Colonic mucosa (tissue), 4 donors: ENCODE measurements around the gene TECR. TPM values are rescaled to one million over a fixed set of nuclear protein-coding genes. Genes with fewer than 3 reads are reported as not detected.
A peak's percentile ranks its signal among the peaks of the same experiment; 100 is the strongest.
"Not testable (repeated sequence)": the region's sequence is repeated elsewhere in the genome, so short reads cannot be mapped to it uniquely, and the experiment has no call there.

Experiments used
- DNase-seq: peaks from one replicate; pipeline ENCODE4 v3.0.0-alpha.2; 2020
- H3K27ac ChIP-seq: fragments of 200-600 bp; one replicate; pipeline ENCODE4 v1.8.0; 2021
- H3K27me3 ChIP-seq: fragments of 200-600 bp; one replicate; pipeline ENCODE4 v1.8.0; 2021
- H3K36me3 ChIP-seq: fragments of 200-600 bp; one replicate; pipeline ENCODE4 v1.8.0; 2021
- H3K4me1 ChIP-seq: fragments of 200-600 bp; one replicate; pipeline ENCODE4 v1.8.0; 2021; ENCODE audit warnings: mild to moderate bottlenecking
- H3K4me3 ChIP-seq: fragments of 200-600 bp; one replicate; pipeline ENCODE4 v1.8.0; 2021
- H3K9ac ChIP-seq, 2 donors: one replicate each; pipeline ENCODE4 v1.7.0; 2013; ENCODE audit warnings: control low read depth in 2 of 2, low read depth in 2 of 2, low read length in 2 of 2
- H3K9me3 ChIP-seq: fragments of 200-600 bp; one replicate; pipeline ENCODE4 v1.8.0; 2021
- CTCF ChIP-seq: fragments of 200-600 bp; IDR thresholded peaks from one replicate; pipeline ENCODE4 v1.8.0; 2022; ENCODE audit warnings: antibody characterized with exemption, mild to moderate bottlenecking
- intact Hi-C: fragments of 100-400 bp; cut with DNase I; formaldehyde crosslinking; loops from one replicate; pipeline ENCODE4 v1.14.1; 2022
- total RNA-seq, 2 donors: library from RNA; stranded (reverse); fragmentation: NEBNext Ultra II Directional in 1 of 2; extraction: Animal tissue kit (Norgen Biotek cat#: 25700) in 1 of 2; gene quantifications; one replicate each; pipeline ENCODE4 v1.2.1, GENCODE V29; 2021
- donor health status: healthy.
- donor health status: DM: no; HTN: no; CAD: no.
- donor health status: DM: no; HTN: no; CAD: no.

The TECR gene
- total RNA-seq, 2 donors from 2014 or later, result 136 to 201 TPM

GRCh38 chr19:14503285-14503684, 26.1 kb upstream of the TECR start:
- peaks cover 5% of the 10 kb centered on the region for H3K4me1 ChIP-seq
- no peak for TF ChIP-seq CTCF
- H3K27me3 ChIP-seq, result no peaks in the 10 kb centered on the region
- no peaks in the 10 kb centered on the region for H3K36me3 ChIP-seq
- DNase-seq, result no peak
- H3K4me3 ChIP-seq, result no peak overlapping the region
- H3K27ac ChIP-seq, result no peak overlapping the region
- intact Hi-C loops, result no loop called here
- no peak overlapping the region for H3K9ac ChIP-seq
- H3K9me3 ChIP-seq, result no peaks in the 10 kb centered on the region

- H3K27me3 ChIP-seq, H3K9ac ChIP-seq, DNase-seq, H3K36me3 ChIP-seq, H3K9me3 ChIP-seq, intact Hi-C loops, H3K4me1 ChIP-seq, H3K27ac ChIP-seq, H3K4me3 ChIP-seq: not testable (repeated sequence)
Measured at GRCh38 chr19:14504575-14504974, 24.8 kb upstream of the TECR start.

GRCh38 chr19:14505488-14506239, 23.7 kb upstream of the TECR start:
- Histone ChIP-seq H3K27me3 (no peaks in the 10 kb centered on the region), H3K4me1 (peaks cover 5% of the 10 kb centered on the region), H3K27ac (peak overlapping the region; percentile 79), H3K9me3 (no peaks in the 10 kb centered on the region), H3K9ac (peak overlapping the region in 1 of 2 donors; percentile 69), H3K4me3 (no peak overlapping the region), H3K36me3 (no peaks in the 10 kb centered on the region)
- DNase-seq, result peak; percentile 83
- intact Hi-C loops, result no loop called here
- peak; percentile 76 for TF ChIP-seq CTCF

- Histone ChIP-seq H3K36me3 (no peaks in the 10 kb centered on the region), H3K4me3 (no peak overlapping the region), H3K27me3 (no peaks in the 10 kb centered on the region), H3K9ac (peak overlapping the region in 1 of 2 donors; percentile 26), H3K4me1 (peaks cover 5% of the 10 kb centered on the region), H3K9me3 (no peaks in the 10 kb centered on the region), H3K27ac (no peak overlapping the region)
- no peak for DNase-seq
- no peak for TF ChIP-seq CTCF
- intact Hi-C loops, result no loop called here
Measured at GRCh38 chr19:14507704-14508542, 21.5 kb upstream of the TECR start.

GRCh38 chr19:14510311-14511228, 18.8 kb upstream of the TECR start:
- no peaks in the 10 kb centered on the region for H3K9me3 ChIP-seq
- no peak for DNase-seq
- TF ChIP-seq CTCF, result no peak
- H3K36me3 ChIP-seq, result peaks cover 10% of the 10 kb centered on the region
- no peaks in the 10 kb centered on the region for H3K27me3 ChIP-seq
- H3K27ac ChIP-seq, result peak overlapping the region; percentile 13
- peak overlapping the region in 1 of 2 donors; percentile 46 for H3K9ac ChIP-seq
- intact Hi-C loops, result no loop called here
- H3K4me1 ChIP-seq, result peaks cover 6% of the 10 kb centered on the region
- H3K4me3 ChIP-seq, result no peak overlapping the region
